ENCODE data around the gene SLC17A5.
"Not testable (repeated sequence)": the region's sequence is repeated elsewhere in the genome, so short reads cannot be mapped to it uniquely, and the experiment has no call there.

The SLC17A5 gene

GRCh38 chr6:73653571-73654424 lies at the start of gene SLC17A5:
SLC17A5 (minus strand) TSS chr6:73653992; CDS start chr6:73653886, 106 bp downstream.
- DNase-seq, result peak; percentile 95

GRCh38 chr6:73703466-73703865 lies 49.7 kb upstream of the SLC17A5 start:
- DNase-seq, result no peak

GRCh38 chr6:73702444-73702843 lies 48.7 kb upstream of the SLC17A5 start:
- no peak for DNase-seq

- no peak for DNase-seq
Measured at GRCh38 chr6:73699676-73700459, 46.1 kb upstream of the SLC17A5 start.

- no peak for DNase-seq
Measured at GRCh38 chr6:73696966-73697655, 43.3 kb upstream of the SLC17A5 start.

GRCh38 chr6:73695619-73696421 lies 42.0 kb upstream of the SLC17A5 start, which contains the start of gene CD109:
CD109 (plus strand) TSS chr6:73696203; CDS start chr6:73696216, 13 bp downstream.
- DNase-seq, result peak; percentile 83

GRCh38 chr6:73694711-73695411 lies 41.1 kb upstream of the SLC17A5 start:
- DNase-seq, result peak; percentile 43

GRCh38 chr6:73691512-73691911 lies 37.7 kb upstream of the SLC17A5 start:
- peak; percentile 33 for DNase-seq

- no peak for DNase-seq
Measured at GRCh38 chr6:73690056-73690455, 36.3 kb upstream of the SLC17A5 start.

- DNase-seq, result no peak
Measured at GRCh38 chr6:73688351-73688750, 34.6 kb upstream of the SLC17A5 start.

GRCh38 chr6:73683574-73683973 lies 29.8 kb upstream of the SLC17A5 start:
- not testable (repeated sequence) for DNase-seq

GRCh38 chr6:73680289-73680918 lies 26.6 kb upstream of the SLC17A5 start:
- no peak for DNase-seq

GRCh38 chr6:73679846-73680245 lies 26.1 kb upstream of the SLC17A5 start:
- not testable (repeated sequence) for DNase-seq

GRCh38 chr6:73679009-73679408 lies 25.2 kb upstream of the SLC17A5 start:
- DNase-seq, result no peak

GRCh38 chr6:73675466-73676098 lies 21.8 kb upstream of the SLC17A5 start:
- DNase-seq, result peak; percentile 74

GRCh38 chr6:73671911-73672685 lies 18.3 kb upstream of the SLC17A5 start:
- no peak for DNase-seq

- no peak for DNase-seq
Measured at GRCh38 chr6:73669005-73669404, 15.2 kb upstream of the SLC17A5 start.

GRCh38 chr6:73667798-73668197 lies 14.0 kb upstream of the SLC17A5 start:
- DNase-seq, result no peak

GRCh38 chr6:73666393-73666792 lies 12.6 kb upstream of the SLC17A5 start:
- DNase-seq, result no peak

Measured in HCEC 1CT (cell line).